ENCODE data around the gene SLC25A3. TPM values are rescaled to one million over a fixed set of nuclear protein-coding genes. Genes with fewer than 3 reads are reported as not detected.
A peak's percentile ranks its signal among the peaks of the same experiment; 100 is the strongest.

SLC25A3 gene
- total and polyA plus RNA-seq, 2 of the 13 experiments (the other 11 are each of a cell fraction or from before 2014, with no cell fraction given) = 292 to 829 TPM

- TF ChIP-seq, protein P1, sequence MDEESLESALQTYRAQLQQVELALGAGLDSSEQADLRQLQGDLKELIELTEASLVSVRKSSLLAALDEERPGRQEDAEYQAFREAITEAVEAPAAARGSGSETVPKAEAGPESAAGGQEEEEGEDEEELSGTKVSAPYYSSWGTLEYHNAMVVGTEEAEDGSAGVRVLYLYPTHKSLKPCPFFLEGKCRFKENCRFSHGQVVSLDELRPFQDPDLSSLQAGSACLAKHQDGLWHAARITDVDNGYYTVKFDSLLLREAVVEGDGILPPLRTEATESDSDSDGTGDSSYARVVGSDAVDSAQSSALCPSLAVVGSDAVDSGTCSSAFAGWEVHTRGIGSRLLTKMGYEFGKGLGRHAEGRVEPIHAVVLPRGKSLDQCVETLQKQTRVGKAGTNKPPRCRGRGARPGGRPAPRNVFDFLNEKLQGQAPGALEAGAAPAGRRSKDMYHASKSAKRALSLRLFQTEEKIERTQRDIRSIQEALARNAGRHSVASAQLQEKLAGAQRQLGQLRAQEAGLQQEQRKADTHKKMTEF (CRISPR knock-in tag; IDR thresholded peaks at IDR 0.05) = no peak; the same call in 1 of the 2 replicates
- TF ChIP-seq ZNF432 (CRISPR knock-in tag; IDR thresholded peaks at IDR 0.05; ENCODE audit: borderline replicate concordance) (no peak), ZKSCAN8 (CRISPR knock-in tag; IDR thresholded peaks at IDR 0.05; ENCODE audit: borderline replicate concordance) (no peak), ZNF780A (CRISPR knock-in tag; IDR thresholded peaks at IDR 0.05) (no peak), JUN (CRISPR knock-in tag; IDR thresholded peaks at IDR 0.05) (no peak; the same call in 1 of the 2 replicates), STAT5B (CRISPR knock-in tag; IDR thresholded peaks at IDR 0.05) (no peak), KAT8 (CRISPR knock-in tag; IDR thresholded peaks at IDR 0.05) (0 out of 2 replicates have a peak, but pooled peaks have one; percentile 35), SOX13 (IDR thresholded peaks at IDR 0.05) (no peak), SOX13 (CRISPR knock-in tag; conservative IDR thresholded peaks at IDR 0.05 in 1 of 2, IDR thresholded peaks at IDR 0.05 in 1 of 2) (peak in 1 of 2 experiments; percentile 50; a peak in 1 of 4 replicates), ZSCAN12 (CRISPR knock-in tag; IDR thresholded peaks at IDR 0.05) (no peak)
Measured at GRCh38 chr12:98574110-98574509, 19.4 kb upstream of the SLC25A3 start (continued).

GRCh38 chr12:98575013-98575412, 18.5 kb upstream of the SLC25A3 start:
- Histone ChIP-seq H3K4me2 (ENCODE audit: low read depth, low read length) (no peak overlapping the region; the same call in 1 of the 2 replicates), H3K9ac (ENCODE audit: insufficient read depth, low read depth, low read length) (no peak overlapping the region), H3K4me1 (ENCODE audit: insufficient read depth, low read length) (peaks cover 43% of the 10 kb centered on the region), H3K36me3 (replicated peaks in 1 of 2; ENCODE audit: control insufficient read depth in 1 of 2, insufficient read depth in 2 of 2, low read length in 2 of 2) (no peaks in the 10 kb centered on the region), H2AFZ (ENCODE audit: low read length) (no peak overlapping the region), H4K20me1 (ENCODE audit: insufficient read depth, low read length) (no peaks in the 10 kb centered on the region), H3K27me3 (ENCODE audit: control insufficient read depth in 1 of 2, insufficient read depth in 2 of 2, low read length in 2 of 2) (no peaks in the 10 kb centered on the region), H3K79me2 (ENCODE audit: insufficient read depth, low read length) (no peaks in the 10 kb centered on the region), H3K27ac (ENCODE audit: extremely low read length, insufficient read depth, low read length) (no peak overlapping the region), H3K4me3 (replicated peaks in 1 of 3; ENCODE audit: insufficient read depth in 1 of 3, low read depth in 2 of 3, low read length in 3 of 3) (no peak overlapping the region), H3K9me3 (ENCODE audit: low read length) (no peaks in the 10 kb centered on the region)
- POLR2A ChIA-PET = interaction anchor here (1.2 kb wide), 1 partner anchor 18 kb away, joined by 7 read pairs; the partner anchor contains the start of gene SLC25A3
- CTCF ChIA-PET (ENCODE audit: low intra/inter-chr PET ratio, low total read pairs) = no interaction called here
- DNase-seq (ENCODE audit: low spot score) = no peak
- WGBS (ENCODE audit: low lambda C conversion rate) = 52% methylated on average over 4 of the region's 4 CpGs
- TF ChIP-seq, protein P2, sequence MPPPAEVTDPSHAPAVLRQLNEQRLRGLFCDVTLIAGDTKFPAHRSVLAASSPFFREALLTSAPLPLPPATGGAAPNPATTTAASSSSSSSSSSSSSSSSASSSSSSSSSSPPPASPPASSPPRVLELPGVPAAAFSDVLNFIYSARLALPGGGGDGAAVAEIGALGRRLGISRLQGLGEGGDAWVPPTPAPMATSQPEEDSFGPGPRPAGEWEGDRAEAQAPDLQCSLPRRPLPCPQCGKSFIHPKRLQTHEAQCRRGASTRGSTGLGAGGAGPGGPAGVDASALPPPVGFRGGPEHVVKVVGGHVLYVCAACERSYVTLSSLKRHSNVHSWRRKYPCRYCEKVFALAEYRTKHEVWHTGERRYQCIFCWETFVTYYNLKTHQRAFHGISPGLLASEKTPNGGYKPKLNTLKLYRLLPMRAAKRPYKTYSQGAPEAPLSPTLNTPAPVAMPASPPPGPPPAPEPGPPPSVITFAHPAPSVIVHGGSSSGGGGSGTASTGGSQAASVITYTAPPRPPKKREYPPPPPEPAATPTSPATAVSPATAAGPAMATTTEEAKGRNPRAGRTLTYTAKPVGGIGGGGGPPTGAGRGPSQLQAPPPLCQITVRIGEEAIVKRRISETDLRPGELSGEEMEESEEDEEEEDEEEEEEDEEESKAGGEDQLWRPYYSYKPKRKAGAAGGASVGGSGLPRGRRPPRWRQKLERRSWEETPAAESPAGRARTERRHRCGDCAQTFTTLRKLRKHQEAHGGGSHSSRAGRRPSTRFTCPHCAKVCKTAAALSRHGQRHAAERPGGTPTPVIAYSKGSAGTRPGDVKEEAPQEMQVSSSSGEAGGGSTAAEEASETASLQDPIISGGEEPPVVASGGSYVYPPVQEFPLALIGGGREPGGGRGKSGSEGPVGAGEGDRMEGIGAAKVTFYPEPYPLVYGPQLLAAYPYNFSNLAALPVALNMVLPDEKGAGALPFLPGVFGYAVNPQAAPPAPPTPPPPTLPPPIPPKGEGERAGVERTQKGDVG (CRISPR knock-in tag; IDR thresholded peaks at IDR 0.05; ENCODE audit: borderline replicate concordance) = no peak
- no peak for TF ChIP-seq HNF1B (CRISPR knock-in tag; IDR thresholded peaks at IDR 0.05)
- TF ChIP-seq ZNF430 (CRISPR knock-in tag; IDR thresholded peaks at IDR 0.05) = no peak
- TF ChIP-seq HNRNPK (IDR thresholded peaks at IDR 0.05; ENCODE audit: low read depth, low read length, poor library complexity, severe bottlenecking) = no peak
- TF ChIP-seq, protein P3, sequence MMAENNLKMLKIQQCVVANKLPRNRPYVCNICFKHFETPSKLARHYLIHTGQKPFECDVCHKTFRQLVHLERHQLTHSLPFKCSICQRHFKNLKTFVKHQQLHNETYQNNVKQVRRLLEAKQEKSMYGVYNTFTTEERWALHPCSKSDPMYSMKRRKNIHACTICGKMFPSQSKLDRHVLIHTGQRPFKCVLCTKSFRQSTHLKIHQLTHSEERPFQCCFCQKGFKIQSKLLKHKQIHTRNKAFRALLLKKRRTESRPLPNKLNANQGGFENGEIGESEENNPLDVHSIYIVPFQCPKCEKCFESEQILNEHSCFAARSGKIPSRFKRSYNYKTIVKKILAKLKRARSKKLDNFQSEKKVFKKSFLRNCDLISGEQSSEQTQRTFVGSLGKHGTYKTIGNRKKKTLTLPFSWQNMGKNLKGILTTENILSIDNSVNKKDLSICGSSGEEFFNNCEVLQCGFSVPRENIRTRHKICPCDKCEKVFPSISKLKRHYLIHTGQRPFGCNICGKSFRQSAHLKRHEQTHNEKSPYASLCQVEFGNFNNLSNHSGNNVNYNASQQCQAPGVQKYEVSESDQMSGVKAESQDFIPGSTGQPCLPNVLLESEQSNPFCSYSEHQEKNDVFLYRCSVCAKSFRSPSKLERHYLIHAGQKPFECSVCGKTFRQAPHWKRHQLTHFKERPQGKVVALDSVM (CRISPR knock-in tag; IDR thresholded peaks at IDR 0.05) = peak; percentile 59; the same call in 1 of the 2 replicates
- no TSS peak for BruUV-seq (replicated peaks)
- in situ Hi-C loops (cut with HindIII; ENCODE audit: extremely low pct_ligation_motif_present, low pct_unique_long_range_greater_than_20kb) (no loop called here), intact Hi-C loops (cut with micrococcal nuclease; ENCODE audit: unreplicated experiment) (no loop called here)
- no peak for ATAC-seq
- FAIRE-seq = no peak

All from HepG2 (cell line).